ENCODE results near the gene BMP5.

Gene BMP5

GRCh38 chr6:55870181-55870813 is 5.1 kb downstream of the BMP5 start:
- DNase-seq: no peak

DNA sequence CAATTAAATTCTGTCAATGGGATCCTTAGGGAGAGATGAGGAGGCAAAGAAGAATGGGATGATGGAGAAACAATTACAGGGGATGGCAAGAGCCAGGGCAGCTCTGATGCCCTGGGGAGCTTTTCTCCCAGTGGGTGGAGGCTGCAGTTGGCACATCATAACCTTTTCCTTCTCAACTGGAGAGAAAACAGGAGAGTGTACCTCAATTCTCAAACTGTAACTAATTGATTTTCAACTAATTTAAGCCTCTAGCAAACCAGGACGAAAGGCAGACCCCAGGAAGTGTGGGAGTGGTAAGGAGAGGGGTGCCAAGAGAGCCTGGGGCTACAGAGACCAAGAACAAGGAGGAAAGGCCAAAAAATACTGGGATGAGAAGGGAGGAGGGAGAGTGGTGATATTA is 5.7 kb downstream of the BMP5 start:
- DNase-seq: no peak

DNA sequence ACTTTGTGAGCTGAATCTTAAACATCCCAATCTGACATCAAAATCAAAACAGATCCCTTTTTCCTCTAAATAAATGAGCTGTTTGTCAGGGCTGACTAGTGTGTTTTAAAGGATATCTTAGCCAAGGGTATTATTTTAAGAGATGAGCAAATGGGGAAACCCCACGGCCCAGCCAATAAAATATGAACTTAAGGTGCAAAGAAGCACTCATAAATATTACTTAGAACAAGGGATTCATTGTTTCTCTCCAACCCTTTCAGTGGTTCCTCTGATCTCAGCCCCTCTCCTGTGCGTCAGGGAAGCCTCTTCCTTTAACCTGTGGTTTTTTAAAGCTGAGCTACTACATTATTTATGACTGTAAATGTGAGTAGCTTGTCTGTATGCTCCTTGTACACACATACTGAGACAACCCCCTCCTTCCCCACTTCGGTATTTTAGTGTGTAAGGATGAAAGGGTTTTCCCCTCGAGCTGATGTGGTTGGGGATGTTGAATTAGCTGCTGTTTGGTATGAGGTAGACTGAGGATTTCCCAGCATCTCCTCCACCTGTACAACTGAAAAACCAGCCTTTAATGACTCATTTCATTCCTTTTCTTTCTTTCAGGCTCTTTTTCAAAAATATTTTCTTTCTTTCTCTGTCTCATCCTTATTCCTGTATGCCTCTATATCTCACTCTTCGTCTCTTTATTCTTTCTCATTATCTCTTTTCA is 6.5 kb downstream of the BMP5 start:
- DNase-seq: no peak

DNA sequence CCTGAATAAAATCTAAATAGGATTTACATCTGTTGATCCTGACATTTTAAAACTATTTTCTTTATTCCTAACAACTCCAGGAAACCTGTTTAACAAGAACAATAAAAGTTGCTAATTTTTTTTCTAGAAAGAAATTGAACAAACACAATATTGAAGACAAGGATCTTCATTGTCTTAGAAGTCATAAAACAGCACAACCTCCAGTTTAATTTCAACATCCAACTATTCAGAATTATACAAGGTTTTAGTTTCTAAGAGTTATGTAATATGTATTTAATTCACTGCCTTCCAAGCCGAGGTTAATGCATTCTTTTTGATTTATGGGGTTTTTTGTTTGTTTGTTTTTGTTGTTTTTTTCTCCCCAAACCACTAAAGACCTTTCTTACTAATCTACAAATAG is 7.2 kb downstream of the BMP5 start:
- DNase-seq: no peak

GRCh38 chr6:55866128-55866527 is 9.3 kb downstream of the BMP5 start:
- no peak for DNase-seq

- no peak for DNase-seq
These were observed 22.1 kb downstream of the BMP5 start for GRCh38 chr6:55853008-55854001.

GRCh38 chr6:55841341-55841740 is 34.0 kb downstream of the BMP5 start:
- no peak for DNase-seq

- DNase-seq: no peak
These were observed 36.3 kb downstream of the BMP5 start for GRCh38 chr6:55839080-55839479.

DNA sequence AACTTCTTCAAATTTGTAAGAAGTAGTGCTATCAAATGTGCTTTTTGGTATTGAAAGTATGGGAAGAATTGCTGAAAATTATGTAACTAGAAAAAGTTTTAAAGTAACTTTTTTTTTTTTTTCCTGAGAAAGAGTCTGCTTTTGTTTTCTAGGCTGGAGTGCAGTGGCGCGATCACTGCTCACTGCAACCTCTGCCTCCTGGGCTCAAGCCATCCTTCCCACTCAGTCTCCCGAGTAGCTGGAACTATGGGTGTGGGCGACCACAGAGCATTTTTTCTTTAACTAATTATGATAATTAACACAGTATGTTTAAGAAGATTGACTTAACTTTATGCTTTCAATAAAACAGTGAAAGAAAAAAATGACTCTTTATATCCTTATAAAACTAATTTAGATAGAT is 38.4 kb downstream of the BMP5 start:
- no peak for DNase-seq

GRCh38 chr6:55836481-55836880 is 38.9 kb downstream of the BMP5 start:
- no peak for DNase-seq

- no peak for DNase-seq
These were observed 40.2 kb downstream of the BMP5 start for GRCh38 chr6:55835220-55835619.

- no peak for DNase-seq
These were observed 42.1 kb downstream of the BMP5 start for GRCh38 chr6:55833284-55833683.

- DNase-seq: no peak
These were observed 47.4 kb downstream of the BMP5 start for GRCh38 chr6:55827818-55828522.

- DNase-seq: no peak
These were observed 48.4 kb downstream of the BMP5 start for GRCh38 chr6:55826941-55827340.

GRCh38 chr6:55825402-55826051 is 49.9 kb downstream of the BMP5 start:
- DNase-seq: no peak

DNA sequence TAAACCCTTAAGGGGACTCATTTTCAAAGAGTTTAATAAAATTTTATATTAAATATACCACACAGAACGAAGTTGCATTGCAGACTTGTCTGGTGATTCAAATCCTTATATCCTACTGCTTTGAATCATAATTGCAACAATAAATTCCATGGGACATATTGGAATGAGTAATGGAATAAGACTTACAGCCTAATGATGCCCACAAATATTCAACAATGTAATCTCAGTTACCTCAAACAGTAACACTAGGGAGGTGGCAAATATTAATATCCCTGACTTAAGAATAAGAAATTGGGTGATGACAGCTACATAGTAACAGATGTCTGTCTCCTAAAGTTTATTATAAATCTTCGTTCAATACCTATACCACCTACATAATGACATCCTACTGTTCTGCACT is 52.6 kb downstream of the BMP5 start:
- no peak for DNase-seq

GRCh38 chr6:55822005-55822404 is 53.4 kb downstream of the BMP5 start:
- DNase-seq: no peak

DNA sequence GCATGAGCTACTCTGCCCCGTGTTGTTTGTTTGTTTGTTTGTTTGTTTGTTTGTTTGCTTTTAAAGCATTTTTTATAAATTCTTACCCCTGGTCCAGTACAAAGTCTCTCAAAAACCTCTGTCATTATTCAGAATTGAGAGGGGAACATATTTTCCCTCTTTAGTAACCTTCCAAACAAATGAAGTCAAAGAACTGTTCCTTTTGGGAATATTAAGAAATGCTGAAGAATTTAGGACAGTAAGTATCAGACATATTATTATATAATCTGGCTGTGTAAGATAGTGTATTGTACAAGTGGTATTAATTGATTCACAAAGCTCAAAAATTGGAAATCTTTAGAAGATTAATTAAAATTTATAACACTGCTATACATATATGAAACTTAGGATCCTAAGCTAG is 54.7 kb downstream of the BMP5 start:
- no peak for DNase-seq

DNA sequence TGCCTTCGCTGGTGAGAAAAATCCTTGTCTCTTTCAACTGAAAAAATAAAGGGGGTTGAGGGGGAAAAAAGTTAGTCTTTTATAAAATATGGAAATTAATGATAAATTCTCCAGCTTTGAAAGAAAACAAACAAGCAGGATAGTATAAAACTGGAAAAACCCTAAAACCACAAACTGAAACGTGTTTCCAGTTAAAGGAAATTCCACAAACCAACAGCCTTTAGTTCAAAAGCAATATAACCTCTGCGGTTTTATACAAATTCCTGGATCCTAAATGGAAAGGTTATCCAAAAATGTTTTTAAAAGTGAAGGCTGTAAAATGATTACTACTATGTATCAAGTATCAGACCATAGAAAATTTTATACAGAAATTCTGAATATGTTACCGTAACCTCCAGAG is 55.6 kb downstream of the BMP5 start:
- no peak for DNase-seq

GRCh38 chr6:55818482-55818881 is 56.9 kb downstream of the BMP5 start:
- DNase-seq: no peak

GRCh38 chr6:55812509-55812908 is 62.9 kb downstream of the BMP5 start:
- DNase-seq: no peak

GRCh38 chr6:55811074-55811473 is 64.3 kb downstream of the BMP5 start:
- no peak for DNase-seq

DNA sequence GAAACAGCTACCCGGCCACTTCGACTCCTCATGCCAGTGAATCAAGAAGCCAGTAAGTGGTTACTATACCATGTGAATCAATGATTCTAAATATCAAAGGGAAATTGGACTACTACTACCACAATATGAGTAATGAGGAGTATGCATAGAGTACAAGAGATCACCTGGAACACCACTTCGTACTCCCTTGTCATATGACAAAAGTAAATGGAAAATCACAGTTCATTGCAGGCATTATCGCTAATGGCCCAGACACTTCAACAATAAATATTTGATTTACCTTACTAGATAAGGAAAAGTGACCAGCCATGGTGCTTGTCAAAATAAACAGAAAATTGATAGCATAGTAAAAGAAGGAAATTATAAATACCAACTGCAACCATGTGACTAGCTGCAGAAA is 73.1 kb downstream of the BMP5 start:
- DNase-seq: no peak

Measured in NCI-H2029 treated with DMSO at 0.1 percent for 48 hours (cell line).